Measurements from ENCODE around the gene PEF1. TPM values are rescaled to one million over a fixed set of nuclear protein-coding genes. Genes with fewer than 3 reads are reported as not detected.

PEF1 gene, protein sequence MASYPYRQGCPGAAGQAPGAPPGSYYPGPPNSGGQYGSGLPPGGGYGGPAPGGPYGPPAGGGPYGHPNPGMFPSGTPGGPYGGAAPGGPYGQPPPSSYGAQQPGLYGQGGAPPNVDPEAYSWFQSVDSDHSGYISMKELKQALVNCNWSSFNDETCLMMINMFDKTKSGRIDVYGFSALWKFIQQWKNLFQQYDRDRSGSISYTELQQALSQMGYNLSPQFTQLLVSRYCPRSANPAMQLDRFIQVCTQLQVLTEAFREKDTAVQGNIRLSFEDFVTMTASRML
- 34.1 TPM for total RNA-seq
- long read RNA-seq, transcript PEF1-205 (4 exons, 750 nt), result minor isoform, 5 of 54 reads
- long read RNA-seq, transcript PEF1-201 (5 exons, 1,629 nt), result major isoform, 44 of 54 reads
- long read RNA-seq, partial matches to known transcripts, result 3 of 54 reads
- long read RNA-seq, other reads (novel, unspliced or antisense), result 2 of 54 reads

DNA sequence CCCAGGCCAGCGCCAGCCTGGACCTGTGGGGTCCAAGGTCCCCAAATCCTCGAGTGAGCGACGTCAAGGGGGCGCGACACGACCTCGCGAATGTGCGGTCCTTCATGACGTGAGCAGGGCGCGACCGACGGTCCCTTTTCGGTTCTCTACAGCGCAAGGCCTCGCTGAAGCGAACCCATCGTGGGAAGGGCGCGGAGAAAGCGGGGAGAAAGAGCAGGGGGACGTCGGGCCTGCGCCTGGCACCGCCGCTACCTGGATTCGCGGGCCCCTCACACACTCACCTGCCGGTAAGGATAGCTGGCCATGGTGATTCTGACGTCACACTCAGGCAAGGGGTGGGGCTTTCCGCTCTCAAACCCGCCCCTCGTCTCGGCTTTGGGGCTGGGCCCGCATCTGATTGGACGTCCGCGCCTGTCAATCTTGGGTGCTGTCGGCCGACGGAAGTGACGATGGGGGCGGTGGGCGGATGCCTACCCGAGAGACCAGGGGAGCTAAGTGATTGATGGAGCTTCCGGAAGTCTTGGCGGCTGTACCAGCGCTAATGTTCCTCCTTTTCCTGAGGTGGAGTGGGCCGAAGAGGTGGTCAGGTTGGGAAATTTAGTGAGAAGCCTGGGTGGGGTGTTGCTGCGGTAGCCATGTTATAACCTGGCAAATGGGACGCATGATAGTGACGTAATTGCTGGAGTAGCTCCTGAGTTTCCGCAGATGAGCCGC is at the start of gene PEF1:
Gene PEF1 (minus strand): TSS at position 317 of the 714 bp plus-strand sequence. CDS start 12 bp downstream, at position 305.
- ATAC-seq (peak; percentile 95), DNase-seq (peak; percentile 99)
- intact Hi-C loops (cut with micrococcal nuclease), result no loop called here

DNA sequence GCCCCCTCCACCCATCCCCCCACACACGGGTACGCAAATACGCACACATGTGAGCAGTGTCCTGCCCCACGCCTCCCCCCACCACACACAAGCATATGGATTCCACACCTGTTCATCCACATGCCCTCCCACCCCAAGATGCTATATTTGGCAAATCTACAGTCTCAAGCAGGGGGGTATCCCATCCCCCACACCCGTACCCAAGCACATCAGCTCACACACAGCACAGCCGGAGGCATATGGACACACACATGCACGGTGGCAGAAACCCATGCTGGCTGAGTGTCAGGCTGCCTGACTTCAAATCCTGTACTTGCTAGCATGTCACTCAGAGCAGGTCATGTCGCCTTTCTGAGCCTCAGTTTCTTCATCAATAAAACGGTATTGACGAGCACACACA is 48.6 kb upstream of the PEF1 start:
- no peak for DNase-seq
- ATAC-seq, result no peak
- intact Hi-C loops (cut with micrococcal nuclease), result no loop called here

DNA sequence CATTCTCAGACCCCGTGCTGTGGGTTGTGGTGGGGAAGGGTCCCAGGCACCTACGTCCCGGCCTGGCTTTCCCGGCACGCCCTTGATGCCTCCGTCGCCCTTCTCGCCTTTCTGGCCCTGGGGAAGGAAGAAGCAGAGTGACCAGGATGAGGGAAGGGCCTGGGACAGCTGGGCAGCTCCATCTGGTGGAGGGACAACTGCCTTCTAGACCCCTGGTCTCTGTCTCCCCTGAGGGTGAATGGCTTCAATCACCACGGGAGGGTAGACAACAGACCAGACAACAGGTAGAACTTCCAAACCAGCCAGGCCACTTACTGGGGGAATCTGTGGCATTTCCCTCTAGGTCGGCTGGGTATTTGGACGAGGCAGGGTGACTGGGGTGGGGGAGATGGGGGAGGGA is 47.3 kb upstream of the PEF1 start:
- intact Hi-C loops (cut with micrococcal nuclease), result no loop called here
- no peak for DNase-seq
- no peak for ATAC-seq

DNA sequence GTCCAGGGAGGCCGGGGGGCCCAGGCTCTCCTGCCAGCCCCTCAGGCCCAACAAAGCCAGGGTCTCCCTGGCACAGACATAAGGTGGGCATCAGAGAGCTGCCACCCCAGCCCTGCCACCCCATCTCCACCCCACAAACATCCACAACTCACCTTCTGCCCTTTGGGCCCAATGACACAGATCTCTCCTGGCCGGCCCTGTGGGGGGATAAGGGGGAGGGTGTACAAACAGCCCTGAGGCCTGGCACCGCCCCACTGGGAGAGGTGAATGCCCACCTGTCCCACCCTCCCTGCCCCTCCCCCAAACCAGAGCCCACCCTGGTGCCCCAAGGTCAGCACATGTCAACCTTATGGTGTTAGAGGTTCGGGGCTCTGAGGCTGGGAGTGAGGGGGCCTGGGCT is 46.8 kb upstream of the PEF1 start:
- DNase-seq (no peak), ATAC-seq (no peak)
- intact Hi-C loops (cut with micrococcal nuclease), result no loop called here

DNA sequence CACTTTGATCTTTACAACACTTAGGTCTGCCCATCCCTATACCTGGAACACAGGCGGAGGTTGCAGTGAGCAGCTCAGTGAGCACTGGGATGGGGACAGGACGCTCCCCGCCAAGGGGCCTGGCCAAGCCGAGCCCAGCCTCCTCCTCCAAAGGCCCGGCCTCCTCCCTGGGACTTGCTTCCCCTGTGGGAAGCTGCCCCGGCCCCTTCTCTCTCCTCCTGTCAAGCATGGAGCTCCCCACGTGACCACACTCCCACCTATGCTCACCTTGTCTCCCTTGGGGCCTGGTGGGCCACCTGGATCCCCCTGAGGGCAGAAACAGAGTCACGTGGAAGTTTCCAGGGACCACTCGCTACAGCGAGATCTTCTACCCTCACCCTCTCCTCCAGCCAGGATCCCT is 46.2 kb upstream of the PEF1 start:
- ATAC-seq (no peak), DNase-seq (no peak)
- intact Hi-C loops (cut with micrococcal nuclease), result no loop called here

DNA sequence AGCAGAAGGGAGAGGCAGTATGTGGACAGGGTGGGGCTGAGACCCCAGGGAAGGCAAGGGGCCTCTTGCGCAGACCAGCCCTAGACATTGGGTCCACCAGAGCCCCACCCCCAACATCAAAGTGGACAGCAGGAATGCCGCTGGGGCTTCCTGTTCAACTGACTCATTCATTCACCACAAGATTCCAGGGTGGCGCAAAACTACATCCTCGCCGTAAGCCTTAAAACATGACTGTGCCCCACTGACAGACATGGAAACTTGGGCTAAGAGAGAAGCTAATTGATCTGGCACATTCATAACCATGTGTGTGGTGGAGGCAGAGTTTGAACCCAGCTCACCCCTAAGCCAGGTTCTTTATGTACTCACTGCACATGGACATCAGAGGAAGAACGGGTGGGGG is 45.2 kb upstream of the PEF1 start:
- intact Hi-C loops (cut with micrococcal nuclease), result no loop called here
- DNase-seq (no peak), ATAC-seq (no peak)

DNA sequence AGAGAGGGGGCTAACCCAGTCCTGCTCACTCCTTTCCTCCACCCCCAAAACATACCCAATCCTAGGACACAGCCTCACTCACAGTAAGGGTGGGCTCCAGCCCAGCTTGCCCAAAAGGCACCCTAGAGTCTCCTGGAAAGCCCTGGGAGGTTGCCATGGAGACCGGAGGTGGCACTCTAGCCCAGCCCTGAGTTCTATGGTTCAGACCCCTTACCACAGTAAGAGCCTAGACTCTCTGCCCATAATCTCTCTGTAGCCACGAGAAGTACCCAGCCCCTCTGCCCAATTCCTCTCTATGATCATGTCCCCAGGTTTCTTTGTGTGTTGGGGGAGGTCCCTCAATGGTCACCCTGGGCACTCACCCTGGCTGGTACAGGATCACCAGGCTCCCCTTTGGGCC is 44.7 kb upstream of the PEF1 start:
- ATAC-seq, result no peak
- intact Hi-C loops (cut with micrococcal nuclease), result no loop called here
- DNase-seq, result no peak

DNA sequence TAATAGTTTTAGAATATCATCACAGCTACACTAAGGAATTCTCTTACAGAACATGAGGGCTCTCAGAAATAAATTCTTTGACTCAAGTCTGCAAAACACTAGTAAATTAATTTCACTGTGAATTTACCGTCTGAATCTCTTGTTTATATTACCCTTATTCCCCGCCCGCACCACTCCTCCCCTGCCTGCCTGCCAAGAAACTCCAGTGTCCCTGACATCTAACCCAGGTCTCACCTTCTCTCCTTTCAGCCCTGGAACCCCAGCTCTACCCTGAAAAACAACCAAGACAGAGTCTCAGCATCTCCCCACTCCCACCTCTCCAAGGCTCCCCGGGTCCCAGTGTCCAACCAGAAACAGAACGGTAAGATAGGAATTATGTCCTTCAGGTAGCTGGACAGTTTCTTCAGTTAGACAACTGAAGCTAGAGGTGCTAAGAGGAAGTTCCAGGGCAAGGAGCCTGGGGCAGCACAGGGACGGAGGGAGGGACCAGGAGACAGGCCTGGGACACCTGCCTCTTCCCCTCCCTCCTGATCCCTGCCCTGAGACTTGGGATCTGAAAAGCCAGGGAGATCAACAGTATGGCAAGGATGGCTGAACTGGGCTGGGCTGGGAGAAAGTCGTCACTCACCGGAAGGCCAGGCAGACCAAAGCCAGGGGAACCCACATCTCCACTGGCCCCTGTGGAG is 43.7 kb upstream of the PEF1 start:
- intact Hi-C loops (cut with micrococcal nuclease), result no loop called here

DNA sequence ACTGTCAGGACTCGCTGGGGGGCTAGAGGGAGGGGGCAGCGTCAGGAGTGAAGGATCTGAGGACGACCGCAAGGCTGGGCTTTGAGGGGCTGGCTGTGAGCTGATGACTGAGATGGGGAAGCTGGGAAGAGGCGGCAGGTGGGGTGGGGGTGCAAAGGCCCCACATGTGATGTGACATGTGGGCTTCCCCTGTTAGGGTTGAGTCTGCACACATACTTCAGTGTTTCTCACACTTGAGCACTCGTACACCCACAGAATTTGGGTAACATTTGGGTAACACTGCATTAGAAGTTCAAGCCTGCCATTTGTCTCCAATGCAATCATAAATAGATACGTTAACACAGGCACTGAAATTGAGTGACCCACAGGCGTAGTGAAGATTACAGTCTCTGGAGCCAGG is 42.9 kb upstream of the PEF1 start:
- DNase-seq, result no peak
- intact Hi-C loops (cut with micrococcal nuclease), result no loop called here
- no peak for ATAC-seq

More for the DNA sequence above, 43.7 kb upstream of the PEF1 start:
- DNase-seq, result no peak
- no peak for ATAC-seq

DNA sequence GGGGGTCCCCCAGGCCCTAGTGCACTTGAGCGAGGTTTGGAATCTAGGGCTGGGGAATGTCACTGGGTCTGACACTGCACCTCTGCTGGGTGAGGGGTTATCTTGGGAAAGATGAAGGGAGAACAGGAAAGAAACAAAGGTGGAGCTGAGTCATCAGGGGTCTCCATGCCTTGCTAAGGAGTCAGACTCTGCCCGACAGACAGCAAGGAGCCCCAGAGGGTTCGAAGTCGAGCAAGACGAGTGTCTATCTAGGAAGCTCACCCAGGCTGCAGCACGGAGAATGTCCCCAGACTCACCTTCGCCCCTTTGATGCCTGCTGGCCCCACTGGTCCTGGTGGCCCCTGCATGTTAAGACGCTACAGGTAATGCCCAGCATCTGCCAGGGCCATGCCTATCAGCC is 41.1 kb upstream of the PEF1 start:
- no peak for ATAC-seq
- no peak for DNase-seq
- intact Hi-C loops (cut with micrococcal nuclease), result no loop called here

DNA sequence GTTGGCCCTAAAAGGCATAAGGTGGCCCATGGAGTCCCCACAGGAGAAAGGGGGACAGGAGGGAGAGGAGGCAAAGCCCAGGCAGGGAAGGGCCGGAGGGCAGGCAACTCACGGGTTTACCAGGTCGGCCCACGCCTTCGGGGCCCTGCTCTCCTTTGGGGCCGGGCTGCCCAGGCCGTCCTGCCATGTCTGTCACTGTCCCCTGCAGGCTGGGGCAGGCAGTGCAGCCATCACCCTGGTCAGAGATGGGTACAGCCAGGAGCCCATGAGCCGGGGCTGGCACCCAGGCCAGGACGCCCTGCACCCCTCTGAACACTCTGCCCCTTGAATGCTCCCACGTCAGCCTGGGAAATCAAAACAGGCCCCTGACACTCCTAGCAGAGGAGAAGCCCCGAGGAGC is 39.3 kb upstream of the PEF1 start:
- ATAC-seq, result peak; percentile 56
- intact Hi-C loops (cut with micrococcal nuclease), result no loop called here
- DNase-seq, result no peak

DNA sequence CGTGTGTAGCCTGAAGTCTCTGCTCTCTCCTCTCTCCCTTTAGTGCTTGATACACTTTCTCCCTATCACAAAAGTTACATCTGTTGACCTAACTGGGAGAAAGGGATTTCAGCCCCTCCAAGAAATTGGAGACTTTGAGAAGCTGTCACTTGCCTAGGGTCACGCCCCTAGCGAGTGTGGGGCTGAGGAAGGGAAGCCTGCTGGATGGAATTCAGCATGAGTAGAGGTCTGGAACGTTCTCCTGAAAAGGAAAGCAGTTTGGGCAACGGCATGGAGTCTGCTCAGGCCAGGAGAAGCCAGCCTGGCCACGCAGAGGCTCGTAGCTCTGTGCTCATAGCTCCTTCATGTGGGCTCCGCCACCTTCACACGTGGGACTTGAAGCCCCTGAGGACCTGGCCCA is 36.7 kb upstream of the PEF1 start:
- no peak for ATAC-seq
- intact Hi-C loops (cut with micrococcal nuclease), result no loop called here
- no peak for DNase-seq

DNA sequence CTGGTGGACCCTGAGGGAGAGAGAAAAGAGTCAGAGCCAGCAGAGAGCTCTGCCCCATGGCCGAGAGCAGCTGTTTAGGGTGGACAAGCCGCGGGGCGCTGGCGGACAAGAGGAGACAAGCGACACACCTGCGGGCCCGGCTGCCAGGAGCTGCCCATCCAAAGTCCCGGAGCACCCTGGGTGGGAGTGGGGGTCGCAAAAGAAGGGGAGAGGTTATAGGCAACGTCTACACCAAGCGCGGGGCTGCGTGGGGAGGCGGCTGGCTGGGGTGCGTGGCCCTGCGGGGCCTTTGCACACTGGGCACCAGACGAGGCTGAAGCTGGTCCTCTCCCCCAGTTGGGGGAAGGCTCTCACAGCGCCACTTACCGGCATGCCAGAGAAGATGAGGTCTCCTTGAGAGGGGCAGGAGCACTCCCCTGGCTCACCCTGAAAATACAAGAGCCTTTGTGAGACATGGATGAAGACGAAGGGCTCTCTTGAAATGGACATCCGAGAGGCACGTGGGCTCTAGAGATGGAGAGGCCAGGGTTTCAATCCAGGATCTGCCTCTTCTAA is 35.1 kb upstream of the PEF1 start:
- intact Hi-C loops (cut with micrococcal nuclease), result no loop called here
- no peak for DNase-seq

DNA sequence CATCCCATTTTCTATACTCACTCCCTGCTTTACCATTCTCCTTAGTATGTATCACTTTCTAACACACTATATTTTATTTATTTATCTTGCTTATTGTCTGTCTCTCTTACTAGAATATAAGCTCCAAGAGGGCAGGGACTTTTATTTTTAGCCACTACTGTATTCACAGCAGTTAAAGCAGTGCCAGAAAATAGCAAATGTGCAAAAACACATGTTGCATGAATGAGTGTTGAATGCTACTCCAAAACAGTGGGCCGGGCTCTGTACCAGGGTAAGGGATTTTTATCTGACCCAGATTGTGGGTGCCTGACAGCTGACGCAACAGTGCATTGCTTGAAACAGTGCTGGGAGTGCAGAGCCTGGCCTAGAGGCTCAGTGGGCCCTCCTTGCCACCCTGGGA is 34.4 kb upstream of the PEF1 start:
- no peak for DNase-seq

More for the DNA sequence above, 35.1 kb upstream of the PEF1 start:
- ATAC-seq, result no peak

DNA sequence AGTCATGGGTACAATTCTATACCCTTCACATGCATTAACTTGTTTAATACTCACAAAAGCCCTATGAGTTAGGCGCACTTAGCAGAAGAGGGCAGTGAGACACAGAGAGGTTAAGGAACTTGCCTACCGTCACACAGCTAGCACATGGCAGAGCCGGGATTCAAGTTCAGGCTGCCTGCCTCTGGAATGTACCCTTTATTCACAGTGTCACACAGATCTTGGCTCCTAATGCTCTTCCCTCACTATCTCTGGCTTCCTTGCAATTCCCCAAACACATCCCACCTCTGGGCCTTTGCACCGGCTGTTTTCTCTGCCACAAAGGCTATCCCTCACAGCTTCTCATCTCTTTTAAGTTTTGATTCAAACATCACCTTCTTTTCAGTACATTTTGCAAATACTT is 34.0 kb upstream of the PEF1 start:
- no peak for DNase-seq
- no peak for ATAC-seq
- intact Hi-C loops (cut with micrococcal nuclease), result no loop called here

More for the DNA sequence above, 34.4 kb upstream of the PEF1 start:
- intact Hi-C loops (cut with micrococcal nuclease), result no loop called here
- ATAC-seq, result no peak

DNA sequence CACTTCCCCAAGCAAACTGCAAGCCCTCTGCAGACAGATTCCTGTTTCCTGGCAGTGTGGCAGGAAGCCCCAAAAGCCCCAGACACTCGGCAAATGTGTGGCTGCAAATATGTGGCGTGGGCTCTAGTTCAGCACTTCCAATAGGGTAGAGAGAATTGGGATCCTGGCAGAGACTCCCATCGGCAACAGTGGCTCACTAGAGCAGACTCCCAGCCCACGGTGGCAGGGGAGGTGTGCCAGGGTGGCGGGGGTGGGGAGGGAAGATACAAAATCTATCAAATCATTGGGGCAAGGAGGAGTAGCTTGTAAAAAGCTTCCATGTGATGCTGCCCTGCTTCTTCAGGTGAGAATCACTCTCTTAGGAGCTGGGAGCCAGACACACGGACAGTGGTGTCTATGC is 33.3 kb upstream of the PEF1 start:
- ATAC-seq (no peak), DNase-seq (no peak)
- intact Hi-C loops (cut with micrococcal nuclease), result no loop called here

DNA sequence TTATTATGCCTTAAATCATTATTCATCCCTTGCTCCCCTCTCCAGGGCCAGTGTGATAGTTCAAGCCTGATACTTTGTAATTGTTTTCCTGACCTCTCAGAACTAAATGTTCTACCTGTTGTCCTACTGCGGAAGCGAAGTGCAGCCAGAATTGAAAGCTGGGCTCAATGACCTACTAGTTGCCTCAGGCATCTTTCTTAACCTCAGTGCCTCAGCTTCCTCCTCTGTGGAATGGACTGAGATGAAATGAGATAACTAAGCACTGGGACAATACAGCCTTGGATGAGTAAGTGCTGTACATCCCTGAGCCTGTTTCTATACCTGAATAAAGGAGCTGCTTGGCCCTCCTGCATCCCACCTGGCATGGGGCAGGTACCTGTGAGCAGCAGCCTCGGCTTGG is 32.7 kb upstream of the PEF1 start:
- no peak for ATAC-seq
- intact Hi-C loops (cut with micrococcal nuclease), result no loop called here

DNA sequence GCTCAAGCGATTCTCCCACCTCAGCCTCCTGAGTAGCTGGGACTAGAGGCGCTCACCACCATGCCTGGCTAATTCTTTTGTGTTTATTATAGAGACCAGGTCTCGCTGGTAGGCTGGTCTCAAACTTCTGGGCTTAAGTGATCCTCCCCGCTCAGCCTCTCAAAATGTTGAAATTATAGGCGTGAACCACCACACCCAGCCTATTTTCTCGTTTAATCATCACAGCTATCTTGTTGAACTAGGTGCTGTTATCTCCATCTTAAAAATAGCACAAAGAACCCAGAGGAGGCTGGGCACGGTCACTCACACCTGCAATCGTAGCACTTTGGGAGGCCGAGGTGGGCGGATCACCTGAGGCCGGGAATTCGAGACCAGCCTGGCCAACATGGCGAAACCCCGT is 31.1 kb upstream of the PEF1 start:
- DNase-seq, result no peak
- intact Hi-C loops (cut with micrococcal nuclease), result no loop called here

More for the DNA sequence above, 32.7 kb upstream of the PEF1 start:
- DNase-seq, result no peak

DNA sequence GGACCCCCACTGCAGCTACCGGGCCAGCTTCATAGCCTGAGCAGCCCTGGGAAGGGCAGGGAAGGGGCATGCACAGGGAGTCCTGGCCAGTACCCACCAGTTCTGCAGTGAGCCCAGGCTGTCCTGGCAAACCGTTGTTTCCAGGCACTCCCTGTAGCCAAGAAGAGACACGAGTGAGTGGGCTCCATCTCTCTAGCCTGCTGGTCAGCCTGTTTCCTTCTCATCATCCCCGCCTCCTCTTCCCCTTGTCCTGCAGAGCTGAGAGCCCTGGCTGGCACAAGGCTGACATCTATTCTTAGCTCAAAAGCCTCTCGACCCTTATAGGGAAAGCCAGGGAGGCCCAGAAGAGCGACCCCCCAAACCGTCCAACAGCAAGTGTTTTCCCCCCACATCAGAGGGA is 30.5 kb upstream of the PEF1 start:
- peak; percentile 73 for ATAC-seq
- intact Hi-C loops (cut with micrococcal nuclease), result no loop called here
- DNase-seq, result peak; percentile 44

More for the DNA sequence above, 31.1 kb upstream of the PEF1 start:
- ATAC-seq, result no peak

DNA sequence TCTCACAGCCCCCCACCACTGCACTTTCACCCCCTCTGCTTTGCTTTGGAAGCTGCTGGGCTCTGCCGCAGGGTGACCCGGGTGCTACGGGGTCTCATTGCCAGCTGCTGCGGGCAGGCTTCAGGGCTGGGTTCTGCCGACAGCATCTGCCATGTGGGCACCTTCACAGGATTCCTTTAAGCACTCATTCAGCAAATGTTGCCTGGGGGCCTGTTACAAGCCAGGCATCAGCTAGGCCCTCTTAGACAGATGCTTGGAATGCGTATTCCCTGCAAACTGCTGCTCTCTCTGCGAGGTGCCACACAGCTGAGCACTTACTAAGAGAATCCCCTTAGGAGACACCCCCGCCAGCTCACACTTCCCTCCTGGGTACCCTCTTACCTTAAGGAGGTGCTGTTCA is 29.9 kb upstream of the PEF1 start:
- DNase-seq, result no peak
- ATAC-seq, result no peak
- intact Hi-C loops (cut with micrococcal nuclease), result loop anchor here (5.0 kb wide), 1 partner anchor 38 kb away; no protein-coding TSS in a partner anchor
